CMK (cell line): Measurements from ENCODE around the gene UNC5CL.

Experiments used
- DNase-seq: peaks from one replicate; pipeline ENCODE4 v3.0.0-alpha.2; 2010; ENCODE audit warnings: low read depth

Gene UNC5CL

GRCh38 chr6:41063884-41064285, 24.9 kb upstream of the UNC5CL start:
- no peak for DNase-seq

GRCh38 chr6:41062056-41062455, 23.0 kb upstream of the UNC5CL start:
- no peak for DNase-seq

- no peak for DNase-seq
These were observed 22.2 kb upstream of the UNC5CL start for GRCh38 chr6:41061196-41061726.

- no peak for DNase-seq
These were observed 20.5 kb upstream of the UNC5CL start for GRCh38 chr6:41059556-41059955.

- no peak for DNase-seq
These were observed 19.8 kb upstream of the UNC5CL start for GRCh38 chr6:41058783-41059181.

- DNase-seq, result no peak
These were observed 17.9 kb upstream of the UNC5CL start for GRCh38 chr6:41056768-41057490.

GRCh38 chr6:41055149-41055548, 16.1 kb upstream of the UNC5CL start:
- no peak for DNase-seq

- DNase-seq, result no peak
These were observed 15.5 kb upstream of the UNC5CL start for GRCh38 chr6:41054511-41054910.

- DNase-seq, result no peak
These were observed 14.0 kb upstream of the UNC5CL start, which contains the start of gene APOBEC2 for GRCh38 chr6:41053041-41053440. APOBEC2 (plus strand) TSS chr6:41053202; CDS start chr6:41053348, 146 bp downstream.

- no peak for DNase-seq
These were observed 12.9 kb upstream of the UNC5CL start for GRCh38 chr6:41051873-41052272.

GRCh38 chr6:41050536-41050935, 11.5 kb upstream of the UNC5CL start:
- DNase-seq, result no peak

- DNase-seq, result no peak
These were observed 10.9 kb upstream of the UNC5CL start for GRCh38 chr6:41049955-41050354.

GRCh38 chr6:41049521-41049920, 10.5 kb upstream of the UNC5CL start:
- DNase-seq, result no peak

- no peak for DNase-seq
These were observed 9.0 kb upstream of the UNC5CL start for GRCh38 chr6:41047745-41048732.

GRCh38 chr6:41047306-41047705, 8.3 kb upstream of the UNC5CL start:
- DNase-seq, result no peak

GRCh38 chr6:41046084-41046483, 7.1 kb upstream of the UNC5CL start:
- no peak for DNase-seq

GRCh38 chr6:41045664-41046063, 6.6 kb upstream of the UNC5CL start:
- DNase-seq, result no peak

GRCh38 chr6:41043151-41043550, 4.1 kb upstream of the UNC5CL start:
- no peak for DNase-seq

- no peak for DNase-seq
These were observed 3.4 kb upstream of the UNC5CL start, which contains the start of gene TSPO2 for GRCh38 chr6:41042226-41043055. TSPO2 (plus strand) TSS chr6:41042467; CDS start chr6:41042986, 519 bp downstream.

- no peak for DNase-seq
These were observed 2.0 kb upstream of the UNC5CL start for GRCh38 chr6:41040940-41041536.
